ENCODE measurements around the gene BOC. TPM values are rescaled to one million over a fixed set of nuclear protein-coding genes. Genes with fewer than 3 reads are reported as not detected.

BOC gene
- total and polyA plus RNA-seq, 10 of the 15 experiments (the other 5 are each of a cell fraction or from before 2014, with no cell fraction given): 0.18 TPM; not detected in 9

DNA sequence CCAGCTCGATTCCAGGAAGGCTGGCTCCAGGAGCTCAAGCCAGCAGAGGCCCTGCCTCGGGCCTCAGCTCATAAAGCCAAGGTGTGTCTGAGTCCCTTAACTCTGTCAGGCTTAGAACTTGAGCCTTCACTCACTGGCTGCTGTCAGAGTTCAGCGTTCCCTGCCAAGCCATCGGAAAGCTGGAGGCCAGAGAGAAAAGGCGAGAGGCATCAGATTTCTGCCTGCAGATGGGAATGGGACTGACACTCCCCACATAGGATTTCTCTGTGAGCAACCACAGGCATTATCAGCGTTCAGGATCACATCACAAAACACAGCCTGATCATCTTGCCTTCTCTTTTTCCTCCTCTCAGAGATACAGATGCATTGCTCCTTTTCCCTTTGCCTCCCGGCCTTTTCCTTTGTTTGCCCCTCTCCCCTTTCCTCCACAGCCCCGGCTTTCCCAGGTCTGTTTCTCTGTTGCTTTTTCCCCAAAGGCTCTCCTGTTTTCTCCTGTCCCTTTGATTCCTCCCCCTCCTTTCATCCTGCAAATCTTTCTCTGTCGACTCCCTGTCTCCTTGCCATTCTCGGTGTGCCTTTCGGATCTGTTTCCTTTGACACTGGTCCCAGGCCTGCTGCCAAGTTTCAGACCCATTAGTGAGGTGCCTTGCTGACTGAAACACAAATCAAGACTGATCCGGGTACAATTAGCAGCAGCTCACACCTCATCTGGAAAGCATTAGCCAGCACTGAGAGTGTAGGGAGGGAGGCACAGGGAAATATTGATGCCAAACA, 44.5 kb upstream of the BOC start:
- H3K4me1 ChIP-seq (ENCODE audit: control insufficient read depth, insufficient read depth, low read length): no peaks in the 10 kb centered on the region
- ChIA-PET CTCF (no interaction called here), RAD21 (ENCODE audit: unreplicated experiment) (no interaction called here), SMC1A (ENCODE audit: uncharacterized antibody, unreplicated experiment) (no interaction called here), POLR2A (no interaction called here)
- H2AFZ ChIP-seq (ENCODE audit: control insufficient read depth, low read depth, low read length): no peak overlapping the region
- no peak overlapping the region for H3K27ac ChIP-seq (ENCODE audit: control insufficient read depth, insufficient read depth)
- no peak overlapping the region for H3K4me2 ChIP-seq (ENCODE audit: control insufficient read depth, insufficient read depth)
- no peaks in the 10 kb centered on the region; a peak in 1 of 4 replicates for H3K27me3 ChIP-seq (replicated peaks in 1 of 2; ENCODE audit: control insufficient read depth in 2 of 2, insufficient read depth in 2 of 2, low read length in 1 of 2)
- DNase-seq (ENCODE audit: low read depth, low spot score) (no peak), ATAC-seq (no peak), FAIRE-seq (no peak)
- intact Hi-C loops (cut with micrococcal nuclease; ENCODE audit: unreplicated experiment): no loop called here
- no peak for TF ChIP-seq CHD1 (IDR thresholded peaks at IDR 0.05; ENCODE audit: low read depth, low read length)
- no peak for TF ChIP-seq CBX3 (IDR thresholded peaks at IDR 0.05; ENCODE audit: borderline replicate concordance, low read depth)
- H3K9me3 ChIP-seq (replicated peaks; ENCODE audit: control insufficient read depth, insufficient read depth, low read length): no peaks in the 10 kb centered on the region
- H3K36me3 ChIP-seq (ENCODE audit: control insufficient read depth in 2 of 2, insufficient read depth in 2 of 2, low read length in 1 of 2): no peaks in the 10 kb centered on the region
- H3K9ac ChIP-seq (ENCODE audit: control insufficient read depth, insufficient read depth, low read length): no peak overlapping the region
- 49% methylated on average over 12 of the region's 12 CpGs for WGBS (ENCODE audit: insufficient coverage, insufficient replicate concordance, low lambda C conversion rate, missing lambda C conversion rate)
- H3K4me3 ChIP-seq: no peak overlapping the region
- no peaks in the 10 kb centered on the region for H4K20me1 ChIP-seq (ENCODE audit: control insufficient read depth, insufficient read depth)
- no peaks in the 10 kb centered on the region for H3K79me2 ChIP-seq (ENCODE audit: control insufficient read depth, insufficient read depth, low read length)
- no TSS peak for BruUV-seq (replicated peaks)
- in situ Hi-C loops (cut with MboI): no loop called here

DNA sequence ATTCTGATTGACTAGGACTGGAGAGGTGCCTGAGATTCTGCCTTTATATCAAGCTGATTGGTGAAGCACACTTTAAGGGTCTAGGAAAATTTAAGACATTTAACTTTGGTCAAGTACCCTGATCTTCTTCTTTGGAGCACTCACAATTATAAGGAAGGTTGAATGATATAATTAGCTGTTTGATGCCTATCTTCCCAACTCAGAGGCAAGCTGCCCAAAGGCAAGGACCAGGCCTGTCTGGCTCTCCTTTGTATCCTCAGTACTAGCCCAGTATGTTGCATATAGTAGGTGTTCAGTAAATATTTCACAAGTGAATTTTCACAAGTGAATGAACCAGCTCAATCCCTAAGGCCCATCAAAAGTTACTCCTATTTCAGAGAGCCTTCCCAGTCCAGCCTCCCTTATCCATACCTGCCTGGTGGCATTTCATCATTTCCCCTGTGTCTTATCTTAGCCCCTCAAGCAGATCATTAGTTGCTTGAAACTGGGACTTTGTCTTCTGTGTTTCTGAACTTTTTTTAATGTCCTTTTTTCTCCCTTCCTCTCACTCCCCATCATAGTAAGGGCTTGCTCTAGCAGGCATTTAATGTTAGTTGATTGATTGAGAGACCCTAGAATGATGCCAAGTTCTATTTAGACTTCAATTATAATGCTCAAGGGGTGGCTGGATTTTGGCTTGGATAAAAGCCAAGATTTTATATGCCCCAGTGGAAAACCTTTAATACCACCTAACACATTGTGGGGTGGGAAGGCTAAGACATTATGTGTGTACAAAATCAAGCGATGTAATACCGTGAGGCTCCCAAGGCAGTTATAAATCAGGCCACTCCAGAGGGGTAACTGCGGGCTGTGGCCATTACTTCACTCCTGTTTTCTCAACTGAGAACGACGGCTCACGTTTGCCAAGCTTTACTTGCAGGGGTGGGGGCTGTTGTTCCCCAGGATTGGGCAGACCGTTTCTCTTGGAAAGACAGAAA, 43.2 kb upstream of the BOC start:
- BruUV-seq (replicated peaks): no TSS peak
- Histone ChIP-seq H4K20me1 (ENCODE audit: control insufficient read depth, insufficient read depth) (no peaks in the 10 kb centered on the region), H3K4me2 (ENCODE audit: control insufficient read depth, insufficient read depth) (no peak overlapping the region), H3K4me3 (no peak overlapping the region), H3K9ac (ENCODE audit: control insufficient read depth, insufficient read depth, low read length) (no peak overlapping the region), H2AFZ (ENCODE audit: control insufficient read depth, low read depth, low read length) (no peak overlapping the region), H3K36me3 (ENCODE audit: control insufficient read depth in 2 of 2, insufficient read depth in 2 of 2, low read length in 1 of 2) (no peaks in the 10 kb centered on the region), H3K27ac (ENCODE audit: control insufficient read depth, insufficient read depth) (no peak overlapping the region), H3K79me2 (ENCODE audit: control insufficient read depth, insufficient read depth, low read length) (no peaks in the 10 kb centered on the region), H3K9me3 (replicated peaks; ENCODE audit: control insufficient read depth, insufficient read depth, low read length) (no peaks in the 10 kb centered on the region), H3K27me3 (replicated peaks in 1 of 2; ENCODE audit: control insufficient read depth in 2 of 2, insufficient read depth in 2 of 2, low read length in 1 of 2) (no peaks in the 10 kb centered on the region; a peak in 1 of 4 replicates), H3K4me1 (ENCODE audit: control insufficient read depth, insufficient read depth, low read length) (no peaks in the 10 kb centered on the region)
- WGBS (ENCODE audit: insufficient coverage, insufficient replicate concordance, low lambda C conversion rate, missing lambda C conversion rate): 83% methylated on average over 7 of the region's 7 CpGs
- no peak for FAIRE-seq
- ChIA-PET SMC1A (ENCODE audit: uncharacterized antibody, unreplicated experiment) (no interaction called here), POLR2A (no interaction called here), CTCF (no interaction called here), RAD21 (ENCODE audit: unreplicated experiment) (no interaction called here)
- DNase-seq (ENCODE audit: low read depth, low spot score): no peak
- intact Hi-C loops (cut with micrococcal nuclease; ENCODE audit: unreplicated experiment): no loop called here
- no peak for ATAC-seq
- in situ Hi-C loops (cut with MboI): no loop called here
- TF ChIP-seq SMARCA5 (IDR thresholded peaks at IDR 0.05) (no peak), SREBF1 (IDR thresholded peaks at IDR 0.05; ENCODE audit: low read length) (no peak), RFX5 (IDR thresholded peaks at IDR 0.05; ENCODE audit: low read depth, low read length) (no peak), BACH1 (IDR thresholded peaks at IDR 0.05; ENCODE audit: borderline replicate concordance) (no peak), IKZF1 (conservative IDR thresholded peaks at IDR 0.05) (no peak), SIN3A (IDR thresholded peaks at IDR 0.05; ENCODE audit: low read depth, low read length) (no peak), TBL1XR1 (IDR thresholded peaks at IDR 0.05; ENCODE audit: low read depth, low read length) (no peak), ZNF274 (IDR thresholded peaks at IDR 0.05; ENCODE audit: insufficient read depth, insufficient read length) (no peak), HDAC2 (IDR thresholded peaks at IDR 0.05) (no peak), IKZF2 (IDR thresholded peaks at IDR 0.05) (no peak), ESRRA (IDR thresholded peaks at IDR 0.05; ENCODE audit: low read length) (no peak), RAD21 (IDR thresholded peaks at IDR 0.05; ENCODE audit: insufficient read depth, low read depth, low read length) (no peak), GABPA (IDR thresholded peaks at IDR 0.05; ENCODE audit: low read depth) (no peak), NFIC (IDR thresholded peaks at IDR 0.05; ENCODE audit: low read depth, low read length) (no peak), DPF2 (IDR thresholded peaks at IDR 0.05) (no peak), MEF2A (IDR thresholded peaks at IDR 0.05; ENCODE audit: insufficient read depth, low read depth, low read length) (no peak)
- TF ChIP-seq, protein P1, sequence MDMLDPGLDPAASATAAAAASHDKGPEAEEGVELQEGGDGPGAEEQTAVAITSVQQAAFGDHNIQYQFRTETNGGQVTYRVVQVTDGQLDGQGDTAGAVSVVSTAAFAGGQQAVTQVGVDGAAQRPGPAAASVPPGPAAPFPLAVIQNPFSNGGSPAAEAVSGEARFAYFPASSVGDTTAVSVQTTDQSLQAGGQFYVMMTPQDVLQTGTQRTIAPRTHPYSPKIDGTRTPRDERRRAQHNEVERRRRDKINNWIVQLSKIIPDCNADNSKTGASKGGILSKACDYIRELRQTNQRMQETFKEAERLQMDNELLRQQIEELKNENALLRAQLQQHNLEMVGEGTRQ (IDR thresholded peaks at IDR 0.05; ENCODE audit: borderline replicate concordance, low read depth, low read length): no peak

All from GM12878 (cell line).